ENCODE data around the gene ABCF3. TPM values are rescaled to one million over a fixed set of nuclear protein-coding genes. Genes with fewer than 3 reads are reported as not detected.

ABCF3 gene
- total and polyA plus RNA-seq, 2 donors (not counting 3 experiments of a cell fraction or from before 2014, with no cell fraction given) = 68.8 to 73.4 TPM

GRCh38 chr3:184200825-184201224, 14.8 kb downstream of the ABCF3 start:
- H2AFZ ChIP-seq (ENCODE audit: low read depth, low read length) = no peak overlapping the region
- H3K27me3 ChIP-seq (ENCODE audit: control insufficient read depth in 2 of 2, insufficient read depth in 2 of 2, low read length in 2 of 2) = peaks cover under 1 to 3% of the 10 kb centered on the region in 2 experiments
- H3K4me2 ChIP-seq (ENCODE audit: insufficient read depth, low read length) = no peak overlapping the region
- H3K27ac ChIP-seq (ENCODE audit: insufficient read depth, low read depth, low read length) = no peak overlapping the region
- DNase-seq (ENCODE audit: low read depth, low spot score) (no peak), FAIRE-seq (no peak)
- H3K36me3 ChIP-seq (ENCODE audit: control insufficient read depth in 2 of 2, extremely low read depth in 1 of 2, insufficient read depth in 2 of 2, low read length in 2 of 2) = no peaks in the 10 kb centered on the region
- H3K79me2 ChIP-seq (ENCODE audit: control insufficient read depth, insufficient read depth, low read length) = no peaks in the 10 kb centered on the region
- H3K4me3 ChIP-seq (replicated peaks in 1 of 3; ENCODE audit: insufficient read depth in 1 of 3, low read depth in 1 of 3, low read length in 3 of 3) = no peak overlapping the region
- ChIA-PET CTCF (no interaction called here), POLR2A (no interaction called here)
- H3K9ac ChIP-seq (replicated peaks; ENCODE audit: extremely low read depth, insufficient read depth, low read length) = no peak overlapping the region
- dilution Hi-C loops (cut with MboI; ENCODE audit: extremely low pct_ligation_motif_present, low sequenced_read_pairs) = no loop called here
- no peaks in the 10 kb centered on the region for H3K9me3 ChIP-seq (replicated peaks; ENCODE audit: control insufficient read depth, insufficient read depth, low read length)
- no peaks in the 10 kb centered on the region for H4K20me1 ChIP-seq (replicated peaks; ENCODE audit: control insufficient read depth, extremely low read depth, insufficient read depth, low read length)
- intact Hi-C loops (cut with micrococcal nuclease) = no loop called here
- no peaks in the 10 kb centered on the region for H3K9me1 ChIP-seq (replicated peaks; ENCODE audit: control insufficient read depth, extremely low read depth, insufficient read depth, low read length)
- no peak for TF ChIP-seq CTCF (IDR thresholded peaks at IDR 0.05; ENCODE audit: extremely low read depth in 1 of 2, insufficient read depth in 1 of 2, low read depth in 1 of 2, low read length in 2 of 2)
- TF ChIP-seq EZH2 (IDR thresholded peaks at IDR 0.05; ENCODE audit: borderline replicate concordance, low read depth, low read length, severe bottlenecking) = no peak
- no peak for TF ChIP-seq JUN (IDR thresholded peaks at IDR 0.05; ENCODE audit: borderline replicate concordance, insufficient read depth, insufficient read length, low read depth)
- no peak for TF ChIP-seq POLR2A (IDR thresholded peaks at IDR 0.05; ENCODE audit: low read depth, low read length)
- TF ChIP-seq MAX (IDR thresholded peaks at IDR 0.05; ENCODE audit: insufficient read depth, insufficient read length) = no peak
- TF ChIP-seq FOS (IDR thresholded peaks at IDR 0.05; ENCODE audit: borderline replicate concordance, insufficient read depth, low read length) = no peak
- TF ChIP-seq POLR2AphosphoS5 (IDR thresholded peaks at IDR 0.05; ENCODE audit: insufficient read depth, low read depth, low read length) = no peak
- no peak for TF ChIP-seq GATA2 (IDR thresholded peaks at IDR 0.05; ENCODE audit: insufficient read depth, insufficient read length, low read depth, low read length)
- no peak for TF ChIP-seq MYC (IDR thresholded peaks at IDR 0.05; ENCODE audit: low read depth, low read length)
- H3K4me1 ChIP-seq (ENCODE audit: control insufficient read depth, extremely low read depth, insufficient read depth, low read length) = no peaks in the 10 kb centered on the region
- no TSS peak for BruUV-seq (replicated peaks)
